EH (cell line): ENCODE results near the gene CCDC69.
"Not testable (repeated sequence)": the region's sequence is repeated elsewhere in the genome, so short reads cannot be mapped to it uniquely, and the experiment has no call there.

ENCODE experiments used
- DNase-seq: peaks from one replicate; pipeline ENCODE4 v3.0.0-alpha.2; 2015; ENCODE audit warnings: low read depth

Gene CCDC69, protein sequence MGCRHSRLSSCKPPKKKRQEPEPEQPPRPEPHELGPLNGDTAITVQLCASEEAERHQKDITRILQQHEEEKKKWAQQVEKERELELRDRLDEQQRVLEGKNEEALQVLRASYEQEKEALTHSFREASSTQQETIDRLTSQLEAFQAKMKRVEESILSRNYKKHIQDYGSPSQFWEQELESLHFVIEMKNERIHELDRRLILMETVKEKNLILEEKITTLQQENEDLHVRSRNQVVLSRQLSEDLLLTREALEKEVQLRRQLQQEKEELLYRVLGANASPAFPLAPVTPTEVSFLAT

GRCh38 chr5:151223447-151224264 lies at the start of gene CCDC69:
TSS of gene CCDC69 (minus strand) at chr5:151224092. CDS start at chr5:151223970, 122 bp downstream.
- peak; percentile 64 for DNase-seq

- DNase-seq, result no peak
Measured at GRCh38 chr5:151271336-151271735, 47.4 kb upstream of the CCDC69 start.

DNA sequence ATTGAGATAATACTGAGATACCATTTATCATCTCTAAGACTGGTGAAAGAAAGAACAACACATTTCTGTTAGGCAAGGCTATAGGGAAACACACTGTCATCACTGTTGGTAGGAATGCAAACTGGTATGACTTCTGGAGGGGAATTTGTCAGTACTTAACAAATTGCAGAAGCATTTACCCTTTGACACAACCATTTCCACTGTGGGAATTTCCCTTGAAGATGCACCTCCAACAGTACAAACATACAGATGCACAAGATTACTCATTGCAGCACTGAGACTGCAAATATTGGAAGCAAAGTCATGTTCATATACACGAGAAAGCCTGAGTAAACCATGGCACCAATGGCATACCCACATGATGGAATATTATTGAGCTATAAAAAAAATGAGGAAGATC lies 46.7 kb upstream of the CCDC69 start:
- DNase-seq, result peak; percentile 70

DNA sequence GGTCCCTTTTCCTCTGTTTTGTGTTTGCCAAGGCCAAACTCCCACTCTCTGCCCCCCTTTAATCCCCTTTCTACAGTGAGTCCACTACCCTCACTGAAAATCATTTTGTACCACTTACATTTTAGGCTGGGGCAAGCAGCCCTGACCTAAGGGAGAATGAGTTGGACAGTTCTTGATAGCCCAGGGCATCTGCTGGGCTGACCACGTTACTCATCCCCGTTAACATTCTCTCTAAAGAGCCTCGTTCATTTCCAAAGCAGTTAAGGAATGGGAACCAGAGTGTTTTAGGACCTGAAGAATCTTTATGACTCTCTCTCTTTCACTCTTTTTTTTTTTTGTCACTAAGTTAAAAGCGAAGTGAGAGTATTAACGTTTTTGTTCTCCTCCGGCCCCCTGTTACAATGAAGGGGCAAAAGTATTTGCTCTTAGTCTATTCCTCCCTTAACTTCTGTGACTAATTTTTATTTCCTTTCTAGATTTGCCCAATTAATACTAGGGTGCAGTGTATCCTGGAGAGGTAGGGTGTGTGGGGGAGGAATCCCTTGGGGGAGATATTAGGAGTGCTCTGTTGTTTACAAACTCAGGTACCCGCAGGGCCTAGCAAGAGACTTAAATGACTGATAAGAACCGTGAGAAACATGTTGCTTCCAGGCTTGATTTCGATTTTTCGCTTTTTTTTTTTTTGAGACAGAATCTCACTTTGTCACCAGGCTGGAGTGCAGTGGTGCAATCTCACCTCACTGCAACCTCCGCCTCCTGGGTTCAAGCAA lies 43.8 kb upstream of the CCDC69 start:
- DNase-seq, result peak; percentile 78

- DNase-seq, result peak; percentile 61
Measured at GRCh38 chr5:151264113-151264512, 40.2 kb upstream of the CCDC69 start.

DNA sequence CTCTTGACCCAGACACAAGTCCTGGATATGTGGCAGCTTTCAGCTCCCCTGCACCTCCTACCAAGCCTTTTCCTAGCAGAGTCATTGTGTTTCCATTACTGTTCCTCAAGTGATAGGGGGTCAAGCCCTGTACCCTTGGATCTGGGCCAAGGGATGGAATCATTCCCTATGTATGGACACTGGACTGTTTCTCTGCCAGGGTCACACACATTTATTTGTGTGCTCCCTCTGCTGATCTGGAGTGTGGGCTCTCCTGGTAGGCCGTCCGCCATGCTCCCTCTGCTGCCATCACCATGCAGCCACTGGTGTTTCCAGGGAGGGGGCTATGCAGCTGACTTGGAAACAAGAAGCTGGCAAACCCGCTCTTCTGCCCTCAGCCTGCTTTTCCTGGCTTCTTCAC lies 38.6 kb upstream of the CCDC69 start:
- DNase-seq, result no peak

GRCh38 chr5:151259931-151260330 lies 36.0 kb upstream of the CCDC69 start:
- no peak for DNase-seq

DNA sequence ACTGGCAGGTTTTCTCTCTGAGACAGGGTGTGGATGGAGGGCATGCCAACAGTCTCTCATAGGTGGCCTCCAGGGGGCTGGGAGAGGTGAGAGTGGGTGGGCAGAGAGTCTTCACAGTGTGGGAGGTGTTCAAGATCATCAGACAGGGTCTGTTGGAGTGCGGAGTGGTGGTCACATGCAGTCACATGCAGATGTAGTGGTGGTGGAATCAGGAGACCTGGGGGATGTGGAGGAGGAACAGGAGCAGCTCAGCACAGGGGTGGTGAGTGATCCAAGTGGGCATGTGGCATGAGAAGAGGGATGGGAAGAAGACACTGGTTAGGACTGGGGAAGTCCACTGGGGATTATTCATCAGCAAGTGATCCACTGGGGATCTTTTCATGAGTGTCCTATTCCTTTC lies 34.9 kb upstream of the CCDC69 start:
- DNase-seq, result no peak

GRCh38 chr5:151258201-151258611 lies 34.3 kb upstream of the CCDC69 start:
- DNase-seq, result no peak

- DNase-seq, result peak; percentile 57
Measured at GRCh38 chr5:151257731-151258181, 33.9 kb upstream of the CCDC69 start.

- DNase-seq, result no peak
Measured at GRCh38 chr5:151255621-151256286, 31.9 kb upstream of the CCDC69 start.

DNA sequence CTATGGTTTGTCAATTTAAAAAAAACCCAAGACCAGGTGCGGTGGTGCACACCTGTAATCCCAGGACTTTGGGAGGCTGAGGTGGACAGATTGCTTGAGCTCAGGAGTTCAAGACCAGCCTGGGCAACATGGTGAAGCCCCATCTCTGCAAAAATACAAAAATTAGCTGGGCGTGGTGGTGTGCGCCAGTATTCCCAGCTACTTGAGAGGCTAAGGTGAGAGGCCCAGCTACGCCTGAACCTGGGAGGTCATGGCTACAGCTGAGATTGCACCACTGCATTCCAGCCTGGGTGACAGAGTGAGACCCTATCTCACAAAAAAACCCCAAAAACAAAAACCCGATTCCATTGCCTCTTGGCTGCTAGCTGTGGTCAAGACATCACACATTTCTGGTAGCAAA lies 31.1 kb upstream of the CCDC69 start:
- not testable (repeated sequence) for DNase-seq

GRCh38 chr5:151254556-151254955 lies 30.7 kb upstream of the CCDC69 start:
- no peak for DNase-seq

- DNase-seq, result no peak
Measured at GRCh38 chr5:151253605-151253950, 29.7 kb upstream of the CCDC69 start.

DNA sequence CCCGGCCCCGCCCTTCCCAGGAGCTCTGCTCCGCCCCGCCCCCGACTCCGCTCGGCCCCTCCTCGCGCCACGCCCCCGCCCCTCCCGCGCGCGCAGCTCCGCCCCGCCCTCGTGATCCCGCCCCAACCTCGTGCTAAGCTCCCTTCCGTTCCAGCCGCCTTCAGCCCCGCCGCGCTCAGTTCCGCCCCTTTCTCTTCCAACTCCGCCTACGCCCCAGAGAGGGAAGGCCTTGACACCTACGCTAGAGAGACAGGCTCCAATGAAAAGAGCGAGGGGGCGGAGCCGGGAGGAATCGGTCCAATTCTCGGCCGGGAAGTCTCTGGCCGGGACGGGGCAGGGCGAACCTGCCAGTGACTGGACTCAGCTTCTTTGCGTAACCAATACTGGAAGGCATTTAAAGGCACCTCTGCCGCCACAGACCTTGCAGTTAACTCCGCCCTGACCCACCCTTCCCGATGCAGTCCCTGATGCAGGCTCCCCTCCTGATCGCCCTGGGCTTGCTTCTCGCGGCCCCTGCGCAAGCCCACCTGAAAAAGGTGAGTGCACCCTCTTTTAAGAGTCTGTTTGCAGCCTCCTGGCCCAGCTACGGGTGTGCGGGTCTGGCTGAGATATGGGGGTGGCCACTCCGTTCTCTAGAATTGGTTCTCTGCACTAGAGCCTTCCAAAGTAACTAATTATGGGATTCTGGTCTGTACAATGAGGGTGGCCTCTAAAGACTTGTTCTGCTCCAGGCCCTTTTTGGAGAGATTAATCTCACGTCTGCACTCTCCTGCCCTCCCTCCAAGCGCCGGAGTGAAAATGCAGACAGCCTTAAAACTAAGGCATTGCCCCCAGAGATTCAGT lies 29.1 kb upstream of the CCDC69 start, which contains the start of gene GM2A:
Gene GM2A, plus strand, starts transcription at position 424 of the 843 bp plus-strand sequence. Its CDS starts 32 bp downstream, at position 456.
- DNase-seq, result peak; percentile 99

- no peak for DNase-seq
Measured at GRCh38 chr5:151251621-151252020, 27.7 kb upstream of the CCDC69 start.

DNA sequence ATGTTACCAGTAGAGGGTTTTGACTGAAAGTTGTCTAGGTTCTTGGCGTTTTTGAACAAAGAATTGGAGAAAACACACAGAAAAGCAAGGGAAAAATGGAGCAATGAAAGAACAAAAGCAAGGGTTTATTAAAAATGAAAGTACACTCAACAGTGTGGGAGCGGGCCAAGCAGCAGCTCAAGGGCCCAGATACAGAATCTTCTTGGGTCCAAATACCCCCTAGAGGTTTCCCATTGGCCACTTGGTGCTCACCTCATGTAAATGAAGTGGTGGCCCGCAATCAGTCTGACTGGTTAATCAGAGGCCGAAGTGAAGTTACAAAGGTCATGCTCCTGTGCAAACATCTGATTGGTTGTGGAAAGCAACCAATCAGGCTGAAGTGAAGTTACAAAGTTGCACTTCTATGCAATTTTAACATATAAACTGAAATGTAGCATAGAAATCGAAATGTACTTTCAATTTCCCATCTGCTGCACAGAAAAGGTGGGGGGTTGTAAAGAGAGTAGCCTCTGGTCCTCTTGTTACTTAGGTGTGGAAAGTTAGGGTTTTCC lies 27.2 kb upstream of the CCDC69 start:
- DNase-seq, result no peak

DNA sequence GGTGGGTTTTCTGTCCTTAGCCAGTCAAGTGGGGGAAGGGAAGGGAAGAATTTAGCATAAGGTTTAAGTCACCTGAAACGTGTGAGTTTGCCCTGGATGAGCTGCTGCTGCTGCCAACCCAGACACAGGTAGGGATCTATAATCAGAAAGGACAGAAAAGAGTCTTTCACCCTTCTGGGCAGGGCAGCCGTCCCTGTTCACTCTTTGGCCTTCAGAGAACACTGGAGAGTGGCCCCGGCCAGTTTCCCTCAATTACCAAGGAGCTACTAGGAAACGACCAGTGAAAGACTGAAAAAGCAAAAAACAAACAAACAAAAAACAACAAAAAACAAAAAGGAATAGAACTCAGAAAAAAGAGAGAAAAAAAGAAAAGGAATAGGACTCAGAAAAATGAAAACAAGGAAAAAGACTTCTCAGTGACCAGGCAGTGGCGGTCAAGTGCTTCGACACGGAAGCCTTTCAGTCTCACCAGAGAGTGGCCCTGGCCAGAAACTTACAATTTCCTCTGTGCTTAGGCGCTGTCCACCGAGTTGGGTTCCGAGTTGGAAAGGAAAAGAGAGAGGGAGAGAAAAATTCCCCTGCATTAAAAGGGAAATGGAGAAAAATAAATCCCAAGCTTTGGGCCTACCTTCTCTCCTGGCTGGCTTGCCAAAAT lies 26.6 kb upstream of the CCDC69 start:
- DNase-seq, result no peak

- DNase-seq, result no peak
Measured at GRCh38 chr5:151249281-151249680, 25.4 kb upstream of the CCDC69 start.

GRCh38 chr5:151248651-151249050 lies 24.8 kb upstream of the CCDC69 start:
- no peak for DNase-seq
